Measurements from ENCODE around the gene IRX5. TPM values are rescaled to one million over a fixed set of nuclear protein-coding genes. Genes with fewer than 3 reads are reported as not detected.
A peak's percentile ranks its signal among the peaks of the same experiment; 100 is the strongest.

Gene IRX5
- total and polyA plus RNA-seq, 2 of the 4 experiments (the other 2 are of a cell fraction) = not detected

GRCh38 chr16:54935266-54935968, 4.8 kb downstream of the IRX5 start (continued):
- no peak for TF ChIP-seq MAFK (IDR thresholded peaks at IDR 0.05; ENCODE audit: low read depth, low read length)

- intact Hi-C loops (cut with micrococcal nuclease) = loop anchor here (5.0 to 10.0 kb wide), 2 partner anchors 652 to 989 kb away; partner anchors contain the start of gene IRX3
- Histone ChIP-seq H3K36me3 (ENCODE audit: control insufficient read depth, insufficient read depth, low read length) (no peaks in the 10 kb centered on the region), H3K9ac (ENCODE audit: low read depth, low read length) (no peak overlapping the region), H3K4me3 (ENCODE audit: insufficient read depth, low read depth, low read length) (no peak overlapping the region), H3K4me1 (ENCODE audit: control insufficient read depth, insufficient read depth, low read length) (no peaks in the 10 kb centered on the region), H2BK120ac (ENCODE audit: low read depth, low read length) (no peak overlapping the region), H3K56ac (ENCODE audit: extremely low read depth, insufficient read depth, low read length) (no peak overlapping the region), H2AFZ (replicated peaks; ENCODE audit: low read length, poor library complexity) (peak overlapping the region; percentile 13), H3K4me2 (ENCODE audit: low read depth, low read length) (no peak overlapping the region), H2AK5ac (ENCODE audit: low read depth, low read length) (no peak overlapping the region), H4K20me1 (ENCODE audit: insufficient read depth, low read length) (peaks cover 5% of the 10 kb centered on the region; the same call in 1 of the 2 replicates), H4K5ac (ENCODE audit: low read depth, low read length) (no peak overlapping the region), H4K8ac (ENCODE audit: low read depth in 2 of 2, low read length in 2 of 2) (no peak overlapping the region), H3K27me3 (ENCODE audit: control insufficient read depth, insufficient read depth, low read length) (peaks cover 94% of the 10 kb centered on the region), H2BK5ac (ENCODE audit: low read depth, low read length, poor library complexity, severe bottlenecking) (no peak overlapping the region), H2AK9ac (replicated peaks; ENCODE audit: low read depth, low read length, poor library complexity) (no peak overlapping the region), H3K14ac (replicated peaks; ENCODE audit: low read depth, low read length) (no peak overlapping the region), H3K9me1 (ENCODE audit: insufficient read depth, low read length) (no peaks in the 10 kb centered on the region), H2BK15ac (ENCODE audit: low read depth, low read length) (no peak overlapping the region), H3K79me1 (ENCODE audit: low read depth in 1 of 2, low read length in 2 of 2) (no peaks in the 10 kb centered on the region), H4K91ac (ENCODE audit: insufficient read depth, low read depth, low read length) (no peak overlapping the region), H3K18ac (ENCODE audit: low read depth, low read length) (no peak overlapping the region), H3K4ac (ENCODE audit: low read depth, low read length) (no peak overlapping the region), H2BK20ac (ENCODE audit: low read depth, low read length) (no peak overlapping the region), H3K23ac (ENCODE audit: low read depth, low read length) (no peak overlapping the region), H3K27ac (ENCODE audit: insufficient read depth, low read length) (no peak overlapping the region), H3K9me3 (ENCODE audit: control insufficient read depth, insufficient read depth, low read length) (peaks cover 11% of the 10 kb centered on the region; the same call in 1 of the 2 replicates)
- ChIA-PET POLR2A (ENCODE audit: unreplicated experiment) (interaction anchor here (0.6 kb wide), 1 partner anchor 73 kb away, joined by 3 read pairs; no protein-coding TSS in a partner anchor), CTCF (interaction anchor here (0.7 kb wide), 1 partner anchor 12 kb away, joined by 3 read pairs; no protein-coding TSS in a partner anchor)
- TF ChIP-seq MAZ (IDR thresholded peaks at IDR 0.05; ENCODE audit: borderline replicate concordance, low read depth, low read length) (no peak), CHD1 (IDR thresholded peaks at IDR 0.05; ENCODE audit: low read depth, low read length) (no peak), MXI1 (IDR thresholded peaks at IDR 0.05; ENCODE audit: borderline replicate concordance, low read depth, low read length) (no peak), BHLHE40 (IDR thresholded peaks at IDR 0.05; ENCODE audit: low read depth, low read length) (no peak), SMC3 (IDR thresholded peaks at IDR 0.05; ENCODE audit: low read depth, low read length) (no peak), POLR2A (IDR thresholded peaks at IDR 0.05; ENCODE audit: low read depth, low read length) (no peak), RAD21 (IDR thresholded peaks at IDR 0.05; ENCODE audit: low read length) (no peak)
- WGBS, 2 experiments (ENCODE audit: extremely low coverage in 2 of 2, insufficient read length in 1 of 2) = 4% methylated on average over 38 of the region's 56 CpGs; no CpG with 5 or more reads in 1 of the 2 experiments
- in situ Hi-C loops (cut with MboI; ENCODE audit: low sequenced_read_pairs) = loop anchor here (25.0 kb wide), 3 partner anchors 649 to 1174 kb away; partner anchors contain the start of gene IRX3
- dilution Hi-C loops (cut with HindIII; ENCODE audit: low sequenced_read_pairs, unreplicated experiment) = no loop called here
- 0 out of 2 replicates have a peak, but pooled peaks have one; percentile 17 for ATAC-seq (ENCODE audit: low read depth)
- BruUV-seq (replicated peaks) = no TSS peak
- no peak for DNase-seq
These were observed 5.7 kb downstream of the IRX5 start for GRCh38 chr16:54936201-54936978.

Data from IMR-90 (cell line).